ENCODE data around the gene GPER1.

GRCh38 chr7:1080921-1081255, 7.0 kb upstream of the GPER1 start:
- TF ChIP-seq, protein P1, sequence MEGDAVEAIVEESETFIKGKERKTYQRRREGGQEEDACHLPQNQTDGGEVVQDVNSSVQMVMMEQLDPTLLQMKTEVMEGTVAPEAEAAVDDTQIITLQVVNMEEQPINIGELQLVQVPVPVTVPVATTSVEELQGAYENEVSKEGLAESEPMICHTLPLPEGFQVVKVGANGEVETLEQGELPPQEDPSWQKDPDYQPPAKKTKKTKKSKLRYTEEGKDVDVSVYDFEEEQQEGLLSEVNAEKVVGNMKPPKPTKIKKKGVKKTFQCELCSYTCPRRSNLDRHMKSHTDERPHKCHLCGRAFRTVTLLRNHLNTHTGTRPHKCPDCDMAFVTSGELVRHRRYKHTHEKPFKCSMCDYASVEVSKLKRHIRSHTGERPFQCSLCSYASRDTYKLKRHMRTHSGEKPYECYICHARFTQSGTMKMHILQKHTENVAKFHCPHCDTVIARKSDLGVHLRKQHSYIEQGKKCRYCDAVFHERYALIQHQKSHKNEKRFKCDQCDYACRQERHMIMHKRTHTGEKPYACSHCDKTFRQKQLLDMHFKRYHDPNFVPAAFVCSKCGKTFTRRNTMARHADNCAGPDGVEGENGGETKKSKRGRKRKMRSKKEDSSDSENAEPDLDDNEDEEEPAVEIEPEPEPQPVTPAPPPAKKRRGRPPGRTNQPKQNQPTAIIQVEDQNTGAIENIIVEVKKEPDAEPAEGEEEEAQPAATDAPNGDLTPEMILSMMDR (IDR thresholded peaks at IDR 0.05; ENCODE audit: low read depth, low read length, missing input control), result no peak
- TF ChIP-seq JUND (IDR thresholded peaks at IDR 0.05), result no peak
- no peak for TF ChIP-seq RAD21 (IDR thresholded peaks at IDR 0.05)
- TF ChIP-seq EGR1 (IDR thresholded peaks at IDR 0.05; ENCODE audit: low read depth in 2 of 2), result no peak
- TF ChIP-seq ATF3 (IDR thresholded peaks at IDR 0.05), result no peak
- TF ChIP-seq SP1 (IDR thresholded peaks at IDR 0.05), result no peak
- TF ChIP-seq FOXA1 (IDR thresholded peaks at IDR 0.05), result no peak
- TF ChIP-seq, protein P2, sequence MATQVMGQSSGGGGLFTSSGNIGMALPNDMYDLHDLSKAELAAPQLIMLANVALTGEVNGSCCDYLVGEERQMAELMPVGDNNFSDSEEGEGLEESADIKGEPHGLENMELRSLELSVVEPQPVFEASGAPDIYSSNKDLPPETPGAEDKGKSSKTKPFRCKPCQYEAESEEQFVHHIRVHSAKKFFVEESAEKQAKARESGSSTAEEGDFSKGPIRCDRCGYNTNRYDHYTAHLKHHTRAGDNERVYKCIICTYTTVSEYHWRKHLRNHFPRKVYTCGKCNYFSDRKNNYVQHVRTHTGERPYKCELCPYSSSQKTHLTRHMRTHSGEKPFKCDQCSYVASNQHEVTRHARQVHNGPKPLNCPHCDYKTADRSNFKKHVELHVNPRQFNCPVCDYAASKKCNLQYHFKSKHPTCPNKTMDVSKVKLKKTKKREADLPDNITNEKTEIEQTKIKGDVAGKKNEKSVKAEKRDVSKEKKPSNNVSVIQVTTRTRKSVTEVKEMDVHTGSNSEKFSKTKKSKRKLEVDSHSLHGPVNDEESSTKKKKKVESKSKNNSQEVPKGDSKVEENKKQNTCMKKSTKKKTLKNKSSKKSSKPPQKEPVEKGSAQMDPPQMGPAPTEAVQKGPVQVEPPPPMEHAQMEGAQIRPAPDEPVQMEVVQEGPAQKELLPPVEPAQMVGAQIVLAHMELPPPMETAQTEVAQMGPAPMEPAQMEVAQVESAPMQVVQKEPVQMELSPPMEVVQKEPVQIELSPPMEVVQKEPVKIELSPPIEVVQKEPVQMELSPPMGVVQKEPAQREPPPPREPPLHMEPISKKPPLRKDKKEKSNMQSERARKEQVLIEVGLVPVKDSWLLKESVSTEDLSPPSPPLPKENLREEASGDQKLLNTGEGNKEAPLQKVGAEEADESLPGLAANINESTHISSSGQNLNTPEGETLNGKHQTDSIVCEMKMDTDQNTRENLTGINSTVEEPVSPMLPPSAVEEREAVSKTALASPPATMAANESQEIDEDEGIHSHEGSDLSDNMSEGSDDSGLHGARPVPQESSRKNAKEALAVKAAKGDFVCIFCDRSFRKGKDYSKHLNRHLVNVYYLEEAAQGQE (IDR thresholded peaks at IDR 0.05), result no peak
- TF ChIP-seq, protein P3, sequence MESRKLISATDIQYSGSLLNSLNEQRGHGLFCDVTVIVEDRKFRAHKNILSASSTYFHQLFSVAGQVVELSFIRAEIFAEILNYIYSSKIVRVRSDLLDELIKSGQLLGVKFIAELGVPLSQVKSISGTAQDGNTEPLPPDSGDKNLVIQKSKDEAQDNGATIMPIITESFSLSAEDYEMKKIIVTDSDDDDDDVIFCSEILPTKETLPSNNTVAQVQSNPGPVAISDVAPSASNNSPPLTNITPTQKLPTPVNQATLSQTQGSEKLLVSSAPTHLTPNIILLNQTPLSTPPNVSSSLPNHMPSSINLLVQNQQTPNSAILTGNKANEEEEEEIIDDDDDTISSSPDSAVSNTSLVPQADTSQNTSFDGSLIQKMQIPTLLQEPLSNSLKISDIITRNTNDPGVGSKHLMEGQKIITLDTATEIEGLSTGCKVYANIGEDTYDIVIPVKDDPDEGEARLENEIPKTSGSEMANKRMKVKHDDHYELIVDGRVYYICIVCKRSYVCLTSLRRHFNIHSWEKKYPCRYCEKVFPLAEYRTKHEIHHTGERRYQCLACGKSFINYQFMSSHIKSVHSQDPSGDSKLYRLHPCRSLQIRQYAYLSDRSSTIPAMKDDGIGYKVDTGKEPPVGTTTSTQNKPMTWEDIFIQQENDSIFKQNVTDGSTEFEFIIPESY (IDR thresholded peaks at IDR 0.05), result no peak
- TF ChIP-seq HNF4G (IDR thresholded peaks at IDR 0.05), result no peak
- no peak for TF ChIP-seq MAX (IDR thresholded peaks at IDR 0.05)
- no peak for TF ChIP-seq RXRA (IDR thresholded peaks at IDR 0.05)
